ENCODE results near the gene RBM18. TPM values are rescaled to one million over a fixed set of nuclear protein-coding genes. Genes with fewer than 3 reads are reported as not detected.

RBM18 gene
- total and polyA plus RNA-seq, 12 donors, result 6.0 to 47.6 (median 42.1) TPM

DNA sequence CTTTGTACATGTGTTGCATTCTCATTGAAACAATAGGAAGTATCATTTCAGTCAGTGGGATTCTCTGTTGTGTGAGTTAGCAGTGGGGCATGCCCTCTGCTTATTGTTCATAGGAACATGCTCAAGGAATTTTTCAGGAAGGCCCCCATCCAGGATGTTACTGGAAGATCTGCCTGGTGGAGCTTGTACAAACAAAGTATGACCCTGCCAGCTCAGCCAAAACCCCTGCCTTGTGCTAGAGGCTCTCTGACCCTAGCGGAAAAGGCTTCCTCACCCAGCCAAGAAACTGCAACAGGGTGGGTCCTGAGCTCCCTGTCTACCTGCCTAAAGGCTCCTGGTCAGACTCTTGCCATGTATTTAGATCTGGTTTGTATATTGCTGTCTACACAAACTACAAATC, 43.3 kb upstream of the RBM18 start:
- 80 to 83% methylated on average over 1 of the region's 1 CpG for WGBS, 2 donors

DNA sequence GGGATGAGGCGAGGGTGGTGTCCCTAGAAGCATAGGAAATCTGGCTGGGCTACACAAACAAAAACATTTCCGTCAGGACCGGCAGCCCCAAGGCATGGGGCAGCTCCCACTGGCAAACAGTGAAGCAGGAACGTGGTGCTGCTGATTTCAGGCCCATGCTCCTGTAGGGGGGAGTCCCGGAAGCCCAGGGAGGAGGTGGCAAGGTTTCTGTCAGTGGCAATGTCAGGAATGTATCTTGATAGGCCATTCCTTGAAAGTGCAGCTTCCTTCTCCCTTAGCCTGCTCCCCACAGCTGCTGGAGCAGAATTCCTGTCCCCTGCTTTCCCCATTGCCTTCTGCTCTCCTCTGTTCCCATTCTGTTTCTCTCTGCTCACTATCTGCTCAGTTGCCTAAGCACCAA, 42.4 kb upstream of the RBM18 start:
- intact Hi-C loops (cut with DNase I), result loop anchor here in 2 of 10 donors (5.0 kb wide), 1 partner anchor 45 kb away; the partner anchor contains the start of genes MRRF (in 2 of the 2) and RBM18 (in 2 of the 2)
- ATAC-seq (peak in 7 of 8 donors; percentile 56 to 77 (median 71)), DNase-seq (peak; percentile 21 to 29)
- Histone ChIP-seq H3K27ac (peak overlapping the region in 9 of 10 donors; percentile 25 to 63 (median 39)), H3K36me3 (peaks cover 0 to 93% (median 20%) of the 10 kb centered on the region in 9 donors), H3K9me3 (no peaks in the 10 kb centered on the region), H3K4me3 (no peak overlapping the region), H3K4me1 (peaks cover 0 to 40% (median 24%) of the 10 kb centered on the region in 9 donors), H3K27me3 (no peaks in the 10 kb centered on the region)
- TF ChIP-seq, protein P1, sequence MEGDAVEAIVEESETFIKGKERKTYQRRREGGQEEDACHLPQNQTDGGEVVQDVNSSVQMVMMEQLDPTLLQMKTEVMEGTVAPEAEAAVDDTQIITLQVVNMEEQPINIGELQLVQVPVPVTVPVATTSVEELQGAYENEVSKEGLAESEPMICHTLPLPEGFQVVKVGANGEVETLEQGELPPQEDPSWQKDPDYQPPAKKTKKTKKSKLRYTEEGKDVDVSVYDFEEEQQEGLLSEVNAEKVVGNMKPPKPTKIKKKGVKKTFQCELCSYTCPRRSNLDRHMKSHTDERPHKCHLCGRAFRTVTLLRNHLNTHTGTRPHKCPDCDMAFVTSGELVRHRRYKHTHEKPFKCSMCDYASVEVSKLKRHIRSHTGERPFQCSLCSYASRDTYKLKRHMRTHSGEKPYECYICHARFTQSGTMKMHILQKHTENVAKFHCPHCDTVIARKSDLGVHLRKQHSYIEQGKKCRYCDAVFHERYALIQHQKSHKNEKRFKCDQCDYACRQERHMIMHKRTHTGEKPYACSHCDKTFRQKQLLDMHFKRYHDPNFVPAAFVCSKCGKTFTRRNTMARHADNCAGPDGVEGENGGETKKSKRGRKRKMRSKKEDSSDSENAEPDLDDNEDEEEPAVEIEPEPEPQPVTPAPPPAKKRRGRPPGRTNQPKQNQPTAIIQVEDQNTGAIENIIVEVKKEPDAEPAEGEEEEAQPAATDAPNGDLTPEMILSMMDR (IDR thresholded peaks at IDR 0.05), result no peak
- 48 to 50% methylated on average over 5 of the region's 5 CpGs for WGBS, 2 donors

More for the DNA sequence above, 43.3 kb upstream of the RBM18 start:
- ATAC-seq (peak; percentile 28 to 81 (median 66)), DNase-seq (peak in 1 of 2 donors; percentile 15)
- TF ChIP-seq, protein P1 (IDR thresholded peaks at IDR 0.05), result no peak
- H3K9me3 ChIP-seq, result no peaks in the 10 kb centered on the region
- peaks cover 0 to 40% (median 24%) of the 10 kb centered on the region in 9 donors for H3K4me1 ChIP-seq
- H3K27me3 ChIP-seq, result no peaks in the 10 kb centered on the region
- no peak overlapping the region for H3K4me3 ChIP-seq
- intact Hi-C loops (cut with DNase I), result loop anchor here in 2 of 10 donors (5.0 kb wide), 1 partner anchor 46 kb away; the partner anchor contains the start of genes MRRF (in 2 of the 2) and RBM18 (in 2 of the 2)
- H3K27ac ChIP-seq, result peak overlapping the region in 6 of 10 donors; percentile 13 to 63 (median 50)
- peaks cover 0 to 94% (median 22%) of the 10 kb centered on the region in 9 donors for H3K36me3 ChIP-seq

DNA sequence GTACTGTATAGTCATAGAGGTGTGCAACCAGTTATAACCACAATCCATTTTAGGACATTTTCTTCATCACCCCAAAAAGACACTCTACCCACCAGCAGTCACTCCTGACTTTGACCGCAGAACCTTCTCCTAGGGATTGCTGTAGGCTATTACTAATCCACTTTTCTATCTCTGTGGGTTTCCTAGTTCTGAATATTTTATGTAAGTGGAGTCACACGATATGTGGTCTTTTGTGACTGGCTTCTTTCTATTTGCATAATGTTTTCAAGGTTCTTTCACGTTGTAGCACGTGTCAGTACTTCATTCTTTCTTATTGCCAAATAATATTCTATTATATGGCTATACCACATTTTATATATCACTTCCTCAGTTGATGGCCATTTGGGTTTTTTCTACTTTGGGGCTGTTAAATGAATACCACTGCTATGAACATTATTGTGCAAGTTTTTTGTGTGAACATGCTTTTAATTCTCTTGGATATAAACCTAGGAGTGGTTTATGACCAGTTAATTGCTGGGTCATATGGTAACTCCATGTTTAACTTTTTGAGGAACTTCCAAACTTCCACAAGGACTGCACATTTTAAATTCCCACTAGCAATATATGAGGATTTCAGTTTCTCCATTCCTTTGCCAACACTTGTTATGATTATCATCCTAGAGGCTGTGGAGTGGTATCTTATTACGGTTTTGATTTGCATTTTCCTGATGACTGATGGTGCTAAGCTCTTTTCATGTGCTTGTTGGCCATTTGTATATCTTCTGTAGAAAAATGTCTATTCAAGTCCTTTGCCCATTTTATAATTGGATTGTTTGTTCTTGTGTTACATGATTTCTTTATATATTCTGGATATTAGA, 37.8 kb upstream of the RBM18 start:
- Histone ChIP-seq H3K27ac (no peak overlapping the region), H3K9me3 (no peaks in the 10 kb centered on the region), H3K4me1 (peaks cover 0 to 36% (median 18%) of the 10 kb centered on the region in 9 donors), H3K4me3 (no peak overlapping the region), H3K27me3 (no peaks in the 10 kb centered on the region), H3K36me3 (peaks cover 0 to 89% (median 17%) of the 10 kb centered on the region in 9 donors)
- DNase-seq, result no peak
- TF ChIP-seq, protein P1 (IDR thresholded peaks at IDR 0.05), result no peak
- whole genome bisulfite sequencing, 2 donors, result 92% methylated on average over 5 of the region's 5 CpGs
- no peak for ATAC-seq
- intact Hi-C loops (cut with DNase I), result no loop called here

DNA sequence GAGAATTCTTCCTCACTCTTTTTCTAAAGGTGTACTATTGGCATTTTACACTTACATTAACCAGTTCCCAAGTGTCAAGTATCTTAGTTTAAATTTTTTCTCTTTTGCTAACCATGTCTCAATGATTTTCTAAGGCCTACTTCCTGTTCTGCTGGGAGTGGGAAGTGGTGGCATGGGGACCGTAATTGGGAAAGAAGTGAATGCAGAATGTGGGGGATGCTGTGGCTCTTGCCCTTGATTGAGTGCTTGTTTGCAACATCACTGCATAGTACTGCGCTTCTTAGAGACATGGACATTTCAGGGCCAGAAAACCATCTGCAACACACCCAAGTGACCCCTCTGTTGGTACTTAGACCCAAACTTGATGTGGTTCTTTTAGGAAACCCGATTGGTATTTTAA, 32.9 kb upstream of the RBM18 start:
- H3K4me3 ChIP-seq, result no peak overlapping the region
- WGBS, 2 donors, result 92 to 100% methylated on average over 3 of the region's 3 CpGs
- ATAC-seq (no peak), DNase-seq (no peak)
- intact Hi-C loops (cut with DNase I), result no loop called here
- no peaks in the 10 kb centered on the region for H3K27me3 ChIP-seq
- no peaks in the 10 kb centered on the region for H3K4me1 ChIP-seq
- H3K9me3 ChIP-seq, result no peaks in the 10 kb centered on the region
- H3K36me3 ChIP-seq, result peaks cover 0 to 99% (median 10%) of the 10 kb centered on the region in 9 donors
- TF ChIP-seq, protein P1 (IDR thresholded peaks at IDR 0.05), result no peak
- H3K27ac ChIP-seq, result no peak overlapping the region

Measured in heart right ventricle (tissue), 16 donors.